Erythroblast (primary cell): ENCODE results near the gene RTN4RL1.

Experiments
- DNase-seq, 2 experiments: peaks; one replicate each; lab custom pipeline; 2025; lab: John Stamatoyannopoulos, UW
- GATA1 ChIP-seq: IDR thresholded peaks from 2 replicates; pipeline ENCODE4 v1.6.1; 2011; ENCODE audit warnings: low read depth, mild to moderate bottlenecking, control low read depth, low read length, moderate library complexity
- POLR2A ChIP-seq: IDR thresholded peaks from 2 replicates; pipeline ENCODE4 v1.6.1; 2011; ENCODE audit warnings: mild to moderate bottlenecking, low read length

Gene RTN4RL1

GRCh38 chr17:2025220-2025621 lies at the start of gene RTN4RL1:
RTN4RL1 (minus strand) TSS chr17:2025334; CDS start chr17:2024865, 469 bp downstream.
- TF ChIP-seq GATA1 (no peak), POLR2A (no peak)
- DNase-seq: peak; percentile 64 to 65

DNA sequence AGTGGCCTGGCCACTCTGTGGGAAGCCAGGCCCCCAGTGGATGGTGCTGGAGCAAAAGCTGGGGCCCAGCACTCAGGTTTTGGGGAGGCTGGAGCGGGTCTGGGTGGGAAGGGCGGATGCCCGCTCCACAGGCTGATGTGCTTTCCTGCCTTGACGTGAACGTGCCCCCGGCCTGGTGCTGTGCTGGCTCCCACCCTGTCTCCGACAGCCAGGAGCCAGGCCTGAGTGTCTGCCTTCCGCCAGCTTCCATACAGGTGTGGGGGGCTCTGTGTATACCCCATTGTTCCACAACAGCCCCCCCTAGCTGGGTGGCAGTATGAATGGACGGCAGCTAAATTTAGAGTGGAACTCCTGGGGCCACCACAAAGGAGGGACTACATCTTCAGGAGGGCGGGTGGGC lies 49.8 kb upstream of the RTN4RL1 start:
- TF ChIP-seq GATA1 (no peak), POLR2A (no peak)
- no peak for DNase-seq

DNA sequence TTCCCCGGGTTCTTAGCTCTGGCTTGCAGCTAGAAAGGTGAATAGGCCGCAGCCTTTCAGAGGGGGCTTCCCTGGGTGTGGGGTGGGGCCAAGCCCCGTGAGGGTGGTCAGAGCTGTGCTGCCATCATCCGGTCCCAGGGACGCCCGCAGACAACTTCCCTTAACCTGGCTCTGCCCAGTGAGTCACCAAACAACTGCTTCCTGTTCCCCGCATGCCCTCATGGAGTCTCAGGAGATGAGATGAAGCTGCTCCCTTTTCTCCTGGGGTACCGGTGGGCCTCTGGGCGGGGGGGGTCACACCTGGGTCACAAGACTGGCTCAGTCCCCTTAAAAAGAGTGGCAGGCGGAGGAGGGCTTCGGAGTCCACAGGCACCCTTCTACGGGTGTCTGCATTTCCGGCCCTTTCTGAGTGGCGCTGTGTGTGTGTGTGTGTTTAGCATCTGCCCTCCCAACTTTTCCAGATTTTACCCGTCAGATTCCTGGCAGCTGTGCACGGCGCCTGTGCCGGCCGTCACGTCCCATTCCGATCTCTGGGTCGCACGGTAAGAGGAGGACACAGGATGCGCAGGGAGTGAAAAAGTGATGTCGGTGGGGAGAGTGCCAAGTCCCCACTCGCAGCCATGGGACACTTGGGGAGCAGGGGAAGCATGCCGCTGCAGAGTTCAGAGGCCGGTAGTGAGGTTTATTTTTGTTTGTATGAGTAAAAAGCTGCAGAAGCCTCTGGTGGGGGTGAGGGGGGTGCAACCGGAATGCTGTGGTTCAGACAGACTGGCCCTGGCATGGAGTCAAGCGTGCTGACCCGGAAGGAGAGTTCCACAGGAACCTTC lies 46.5 kb upstream of the RTN4RL1 start:
- TF ChIP-seq POLR2A (no peak), GATA1 (no peak)
- no peak for DNase-seq

DNA sequence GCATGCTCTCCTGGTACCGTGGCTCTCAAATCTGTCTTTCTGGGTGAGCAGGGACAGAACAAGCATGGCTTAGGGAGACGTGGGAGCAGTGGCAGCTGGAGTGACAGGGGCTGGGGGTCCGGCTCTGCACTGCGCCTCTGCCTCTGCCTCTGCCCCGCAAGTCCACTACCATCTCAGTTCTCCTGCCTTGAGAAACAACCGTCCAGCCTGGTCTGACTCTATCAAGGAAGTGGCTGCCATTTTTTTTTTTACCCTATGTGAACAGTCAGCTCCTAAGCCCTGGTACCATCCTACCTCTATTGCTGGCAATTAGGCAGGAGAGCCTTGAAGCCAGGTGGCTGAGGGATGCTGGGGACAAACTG lies 45.9 kb upstream of the RTN4RL1 start:
- TF ChIP-seq GATA1: no peak
- no peak for TF ChIP-seq POLR2A
- DNase-seq: no peak

- DNase-seq: no peak
- no peak for TF ChIP-seq GATA1
- TF ChIP-seq POLR2A: no peak
Measured at GRCh38 chr17:2070241-2071023, 45.3 kb upstream of the RTN4RL1 start.

GRCh38 chr17:2068519-2069051 lies 43.5 kb upstream of the RTN4RL1 start:
- TF ChIP-seq GATA1 (no peak), POLR2A (no peak)
- no peak for DNase-seq

GRCh38 chr17:2068031-2068518 lies 42.9 kb upstream of the RTN4RL1 start:
- DNase-seq: no peak
- TF ChIP-seq POLR2A (no peak), GATA1 (no peak)

DNA sequence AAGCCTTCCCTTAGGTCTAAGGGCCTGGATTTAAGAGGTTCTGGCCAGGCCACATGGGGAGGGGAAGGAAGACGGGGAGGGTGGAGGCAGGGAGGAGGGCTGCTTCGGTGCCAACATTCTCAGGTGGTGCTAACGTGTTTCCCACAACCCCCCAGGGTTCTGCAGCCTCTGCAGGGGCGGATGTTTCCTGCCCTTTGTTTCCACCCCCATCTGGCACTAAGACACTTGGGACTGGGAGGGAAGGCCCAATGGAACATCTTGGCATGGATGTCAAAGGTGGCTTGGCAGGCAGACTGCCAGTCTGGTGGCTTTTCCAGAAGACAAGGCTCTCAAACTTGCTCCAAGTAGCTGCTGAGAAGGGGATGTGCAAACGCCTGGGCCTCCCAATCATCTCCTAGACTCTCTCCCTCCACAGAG lies 42.5 kb upstream of the RTN4RL1 start:
- TF ChIP-seq GATA1 (no peak), POLR2A (no peak)
- no peak for DNase-seq

DNA sequence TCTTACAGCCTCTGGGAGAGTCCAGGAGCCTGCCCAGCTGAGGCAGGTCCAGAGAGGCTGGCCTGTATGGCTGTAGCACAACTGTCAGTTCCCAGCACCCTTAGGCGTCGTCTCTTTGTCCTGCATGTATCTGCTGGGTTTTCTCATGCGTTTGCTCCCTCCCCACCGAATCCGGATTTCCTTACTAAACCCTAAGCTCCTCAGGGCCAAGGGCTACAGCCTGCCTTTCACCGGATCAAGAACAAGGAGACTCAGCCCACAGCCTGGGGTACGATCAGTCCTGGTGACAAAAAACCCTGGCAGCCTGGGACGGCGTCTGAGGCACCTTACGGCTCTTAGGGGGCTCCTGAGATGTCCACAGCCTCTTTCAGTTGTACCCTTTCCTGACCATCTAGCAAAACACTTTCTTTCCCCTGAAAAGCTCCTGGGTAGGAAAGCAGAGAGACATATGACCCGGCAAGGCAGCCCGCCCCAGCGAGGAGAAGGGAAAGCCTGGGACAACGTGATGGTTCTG lies 42.0 kb upstream of the RTN4RL1 start:
- TF ChIP-seq POLR2A (no peak), GATA1 (no peak)
- DNase-seq: no peak

GRCh38 chr17:2065949-2066400 lies 40.8 kb upstream of the RTN4RL1 start:
- DNase-seq: no peak
- TF ChIP-seq GATA1 (no peak), POLR2A (no peak)

- TF ChIP-seq GATA1: no peak
- DNase-seq: peak; percentile 58 to 70
Measured at GRCh38 chr17:2064980-2065785, 40.0 kb upstream of the RTN4RL1 start.

- no peak for DNase-seq
- TF ChIP-seq POLR2A (no peak), GATA1 (no peak)
Measured at GRCh38 chr17:2064520-2064971, 39.4 kb upstream of the RTN4RL1 start.

- DNase-seq: no peak
- TF ChIP-seq POLR2A (no peak), GATA1 (no peak)
Measured at GRCh38 chr17:2064147-2064489, 39.0 kb upstream of the RTN4RL1 start.
